Central memory CD8-positive, alpha-beta T cell (primary cell): ENCODE results near the gene CDCA4.
"Not testable (repeated sequence)": the region's sequence is repeated elsewhere in the genome, so short reads cannot be mapped to it uniquely, and the experiment has no call there.

Experiments used
- ATAC-seq: fragments of 150-1000 bp; cut with Tn5 transposase; replicated peaks from 2 replicates; pipeline ENCODE4 v1.10.0; 2022; ENCODE audit warnings: mild to moderate bottlenecking, moderate FRiP score, moderate number of reproducible peaks; ENCODE audit not compliant: poor library complexity, severe bottlenecking; ENCODE audit errors: extremely low read depth
- DNase-seq, 2 donors: peaks; one replicate each; pipeline ENCODE4 v3.0.0; 2021; ENCODE audit warnings: low spot score in 2 of 2
- H3K27ac Mint-ChIP-seq: one replicate; pipeline ENCODE4 v1.8.0; 2022; ENCODE audit warnings: low read depth, mild to moderate bottlenecking, moderate library complexity, mixed read lengths
- H3K27me3 Mint-ChIP-seq: one replicate; pipeline ENCODE4 v1.8.0; 2022; ENCODE audit warnings: mixed read lengths
- H3K36me3 Mint-ChIP-seq: one replicate; pipeline ENCODE4 v1.8.0; 2022; ENCODE audit warnings: mild to moderate bottlenecking, moderate library complexity, mixed read lengths; ENCODE audit not compliant: insufficient read depth
- H3K4me1 Mint-ChIP-seq: one replicate; pipeline ENCODE4 v1.8.0; 2022; ENCODE audit warnings: mixed read lengths
- H3K4me3 Mint-ChIP-seq: one replicate; pipeline ENCODE4 v1.8.0; 2022; ENCODE audit warnings: mild to moderate bottlenecking, moderate library complexity, mixed read lengths
- H3K9me3 Mint-ChIP-seq: one replicate; pipeline ENCODE4 v1.8.0; 2022; ENCODE audit warnings: mixed read lengths

The CDCA4 gene

DNA sequence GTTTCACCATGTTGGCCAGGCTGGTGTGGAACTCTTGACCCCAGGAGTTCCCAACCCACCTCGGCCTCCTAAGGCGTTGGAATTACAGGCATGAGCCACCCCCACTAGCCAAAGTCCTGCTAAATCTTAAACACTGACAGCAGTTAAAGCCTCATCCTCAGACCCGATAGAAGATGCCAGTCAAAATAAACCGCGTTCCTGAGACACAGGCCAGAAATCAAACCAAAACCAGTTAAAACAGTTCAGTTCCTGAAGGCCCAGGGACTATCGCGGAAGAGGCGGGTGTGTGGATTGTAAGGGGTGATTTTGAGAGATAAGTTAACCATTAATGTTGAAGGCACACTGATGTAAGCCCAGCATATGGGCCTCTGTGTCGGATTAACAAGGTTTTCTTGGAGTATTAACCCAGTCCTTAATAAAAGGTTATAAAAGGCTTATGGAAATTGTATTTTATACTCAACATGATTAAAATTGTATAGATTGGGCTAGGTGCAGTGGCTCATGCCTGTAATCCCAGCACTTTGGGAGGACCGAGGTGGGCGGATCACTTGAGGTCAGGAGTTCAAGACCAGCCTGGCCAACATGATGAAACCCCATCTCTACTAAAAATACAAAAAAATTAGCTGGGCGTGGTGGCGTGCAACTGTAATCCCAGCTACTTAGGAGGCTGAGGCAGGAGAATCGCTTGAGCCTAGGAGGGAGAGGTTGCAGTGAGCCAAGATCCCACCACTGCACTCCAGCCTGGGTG lies 18.7 kb upstream of the CDCA4 start:
- H3K27me3 Mint-ChIP-seq: peaks cover 3% of the 10 kb centered on the region
- no peak for DNase-seq
- ATAC-seq: no peak
- H3K27ac Mint-ChIP-seq: no peak overlapping the region
- peaks cover 2% of the 10 kb centered on the region for H3K4me1 Mint-ChIP-seq
- no peaks in the 10 kb centered on the region for H3K9me3 Mint-ChIP-seq
- H3K36me3 Mint-ChIP-seq: peaks cover 4% of the 10 kb centered on the region
- no peak overlapping the region for H3K4me3 Mint-ChIP-seq

DNA sequence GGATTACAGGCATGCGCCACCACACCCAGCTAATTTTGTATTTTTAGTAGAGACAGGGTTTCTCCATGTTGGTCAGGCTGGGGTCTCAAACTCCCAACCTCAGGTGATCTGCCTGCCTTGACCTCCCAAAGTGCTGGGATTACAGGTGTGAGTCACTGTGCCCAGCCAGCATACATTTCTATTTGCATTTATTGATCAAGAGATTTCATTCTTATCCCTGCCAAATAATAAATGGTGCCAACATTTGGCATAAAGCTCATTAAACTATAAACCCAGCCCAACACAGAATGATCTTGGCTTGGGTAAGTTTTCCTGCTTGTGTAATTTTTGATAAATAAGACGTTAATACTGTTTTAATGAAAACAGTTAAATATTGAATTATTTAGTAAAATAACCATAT lies 14.7 kb upstream of the CDCA4 start:
- DNase-seq, H3K9me3 Mint-ChIP-seq, H3K27ac Mint-ChIP-seq, H3K36me3 Mint-ChIP-seq, ATAC-seq, H3K27me3 Mint-ChIP-seq, H3K4me3 Mint-ChIP-seq: not testable (repeated sequence)
- H3K4me1 Mint-ChIP-seq: peaks cover 14% of the 10 kb centered on the region

DNA sequence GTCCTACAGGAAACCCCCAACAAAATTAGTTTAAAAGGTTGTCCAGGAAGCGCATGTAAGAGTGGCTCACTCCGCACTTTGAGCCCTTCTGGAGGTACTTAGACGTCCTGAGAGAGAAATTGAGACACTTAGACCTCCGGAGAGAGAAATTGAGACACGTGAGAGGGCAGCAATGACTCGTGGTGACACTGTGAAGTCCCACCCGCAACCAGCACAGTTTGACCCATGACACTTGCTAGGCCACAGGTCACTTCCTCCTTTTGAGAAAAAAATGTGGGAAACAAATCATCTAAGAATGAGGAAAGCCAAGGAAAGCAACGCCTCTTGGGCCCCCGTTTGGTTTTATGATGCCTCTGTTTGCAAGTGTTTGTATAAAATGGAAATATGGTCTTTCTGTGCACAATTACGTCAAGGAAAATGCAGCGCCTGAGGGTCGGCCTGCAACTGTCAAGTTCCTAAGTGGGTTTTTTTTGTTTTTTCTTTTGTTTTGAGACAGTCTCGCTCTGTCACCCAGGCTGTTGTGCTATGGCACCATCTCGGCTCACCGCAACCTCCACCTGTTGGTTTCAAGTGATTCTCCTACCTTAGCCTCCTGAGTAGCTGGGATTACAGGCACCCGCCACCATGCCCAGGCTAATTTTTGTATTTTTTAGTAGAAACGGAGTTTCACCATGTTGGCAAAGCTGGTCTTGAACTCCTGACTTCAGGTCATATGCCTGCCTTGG lies 13.6 kb upstream of the CDCA4 start:
- H3K27ac Mint-ChIP-seq: peak overlapping the region; percentile 96
- ATAC-seq (no peak), DNase-seq (no peak)
- peaks cover 14% of the 10 kb centered on the region for H3K4me1 Mint-ChIP-seq
- H3K4me3 Mint-ChIP-seq: peak overlapping the region; percentile 91
- no peaks in the 10 kb centered on the region for H3K27me3 Mint-ChIP-seq
- H3K9me3 Mint-ChIP-seq: no peaks in the 10 kb centered on the region
- H3K36me3 Mint-ChIP-seq: peaks cover 7% of the 10 kb centered on the region

DNA sequence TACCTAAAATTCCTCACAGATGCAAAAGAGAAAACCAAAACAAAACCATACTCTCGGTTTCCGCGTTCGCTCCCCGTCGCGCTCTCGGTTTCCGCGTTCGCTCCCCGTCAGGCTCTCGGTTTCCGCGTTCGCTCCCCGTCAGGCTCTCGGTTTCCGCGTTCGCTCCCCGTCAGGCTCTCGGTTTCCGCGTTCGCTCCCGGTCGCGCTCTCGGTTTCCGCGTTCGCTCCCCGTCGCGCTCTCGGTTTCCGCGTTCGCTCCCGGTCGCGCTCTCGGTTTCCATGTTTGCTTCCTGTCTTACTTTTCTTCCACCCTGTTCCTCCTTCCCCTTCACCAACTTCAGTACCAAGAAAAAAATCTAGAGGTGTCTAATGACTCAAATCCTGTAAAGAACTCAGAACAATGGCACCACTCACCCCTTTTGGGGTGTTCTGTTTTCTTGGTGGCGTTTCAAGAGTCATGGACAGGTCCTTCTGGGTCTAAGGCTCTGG lies 12.6 kb upstream of the CDCA4 start:
- Mint-ChIP-seq H3K4me3 (peak overlapping the region; percentile 91), H3K4me1 (peaks cover 14% of the 10 kb centered on the region), H3K27ac (peak overlapping the region; percentile 96)
- not testable (repeated sequence) for H3K36me3 Mint-ChIP-seq, H3K27me3 Mint-ChIP-seq, H3K9me3 Mint-ChIP-seq, DNase-seq
- peak; percentile 43 for ATAC-seq

DNA sequence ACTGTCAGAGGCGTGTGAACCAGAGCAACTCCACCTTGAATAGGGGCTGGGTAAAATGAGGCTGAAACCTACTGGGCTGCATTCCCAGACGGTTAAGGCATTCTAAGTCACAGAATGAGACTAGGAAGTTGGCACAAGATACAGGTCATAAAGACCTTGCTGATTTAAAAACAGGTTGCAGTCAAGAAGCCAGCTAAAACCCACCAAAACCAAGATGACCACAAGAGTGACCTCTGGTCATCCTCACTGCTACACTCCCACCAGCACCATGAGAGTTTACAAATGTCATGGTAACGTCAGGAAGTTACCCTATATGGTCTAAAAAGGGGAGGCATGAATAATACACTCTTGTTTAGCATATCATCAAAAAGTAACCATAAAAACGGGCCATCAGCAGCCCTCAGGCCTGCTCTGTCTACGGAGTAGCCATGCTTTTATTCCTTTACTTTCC lies 11.6 kb upstream of the CDCA4 start:
- not testable (repeated sequence) for H3K27ac Mint-ChIP-seq, DNase-seq, ATAC-seq, H3K9me3 Mint-ChIP-seq, H3K27me3 Mint-ChIP-seq, H3K36me3 Mint-ChIP-seq
- Mint-ChIP-seq H3K4me3 (peak overlapping the region; percentile 91), H3K4me1 (peaks cover 14% of the 10 kb centered on the region)

DNA sequence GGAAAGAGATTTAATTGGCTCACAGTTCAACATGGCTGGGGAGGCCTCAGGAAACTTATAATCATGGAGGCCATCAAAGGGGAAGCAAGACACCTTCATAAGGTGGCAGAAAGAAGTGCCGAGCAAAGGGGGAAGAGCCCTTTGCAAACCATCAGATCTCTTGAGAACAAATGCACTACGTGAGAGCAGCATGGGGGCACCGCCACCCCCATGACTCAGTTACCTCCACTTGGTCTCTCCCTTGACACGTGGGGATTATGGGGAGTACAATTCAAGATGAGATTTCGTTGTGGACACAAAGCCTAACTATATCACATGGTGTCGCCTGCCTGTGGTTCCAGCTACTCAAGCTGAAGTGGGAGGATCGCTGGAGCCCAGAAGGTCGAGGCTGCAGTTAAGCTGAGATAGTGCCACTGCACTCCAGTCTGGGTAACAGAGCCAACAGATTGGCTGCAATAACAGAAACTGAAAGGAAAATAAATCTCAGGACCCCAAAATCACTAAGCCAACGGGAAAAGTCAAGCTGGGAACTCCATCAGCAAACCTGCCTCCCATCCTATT lies 10.0 kb upstream of the CDCA4 start:
- Mint-ChIP-seq H3K27ac (no peak overlapping the region), H3K27me3 (no peaks in the 10 kb centered on the region), H3K4me1 (peaks cover 19% of the 10 kb centered on the region), H3K9me3 (no peaks in the 10 kb centered on the region), H3K36me3 (peaks cover 5% of the 10 kb centered on the region), H3K4me3 (no peak overlapping the region)
- DNase-seq (no peak), ATAC-seq (no peak)

DNA sequence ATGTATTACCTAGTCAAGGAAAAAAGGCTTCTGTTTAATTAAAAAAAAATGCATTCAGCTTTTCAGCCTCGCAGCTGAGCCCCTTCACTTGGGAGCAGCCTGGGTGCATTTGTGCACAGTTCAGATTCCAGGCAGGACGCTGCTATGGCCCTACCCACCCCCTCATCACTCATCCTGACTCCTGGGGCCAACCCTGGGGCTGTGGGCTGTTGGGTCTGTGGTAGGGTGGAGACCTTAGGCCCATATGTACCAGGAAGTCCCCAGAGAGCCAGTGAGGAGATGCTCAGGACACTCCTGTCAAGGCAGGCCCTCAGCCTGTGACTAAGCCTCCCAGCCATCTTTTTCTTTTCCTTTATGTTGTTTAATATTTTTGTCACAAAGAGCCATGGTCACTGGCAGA lies 9.3 kb upstream of the CDCA4 start:
- peaks cover 5% of the 10 kb centered on the region for H3K36me3 Mint-ChIP-seq
- no peak overlapping the region for H3K27ac Mint-ChIP-seq
- H3K4me3 Mint-ChIP-seq: no peak overlapping the region
- H3K4me1 Mint-ChIP-seq: peaks cover 21% of the 10 kb centered on the region
- no peaks in the 10 kb centered on the region for H3K27me3 Mint-ChIP-seq
- no peaks in the 10 kb centered on the region for H3K9me3 Mint-ChIP-seq
- DNase-seq (no peak), ATAC-seq (no peak)

DNA sequence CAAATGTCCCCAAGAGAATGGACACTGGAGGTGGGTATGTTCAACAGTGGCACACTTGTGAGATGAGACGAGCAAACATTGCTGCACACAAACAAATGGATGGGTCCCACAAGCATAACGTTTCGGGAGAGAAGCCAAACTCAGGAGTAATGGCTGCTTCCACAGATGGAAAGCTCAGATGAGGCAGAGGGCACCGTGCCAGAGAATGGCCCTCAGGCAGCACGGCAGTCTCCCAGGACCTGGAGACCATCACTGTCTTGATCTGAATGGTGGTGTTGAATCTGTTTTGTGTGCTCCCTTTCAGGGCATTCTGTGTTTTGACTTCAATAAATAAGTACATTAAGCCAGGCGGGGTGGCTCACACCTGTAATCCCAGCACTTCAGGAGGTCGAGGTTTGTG lies 8.5 kb upstream of the CDCA4 start:
- peaks cover 21% of the 10 kb centered on the region for H3K4me1 Mint-ChIP-seq
- no peaks in the 10 kb centered on the region for H3K9me3 Mint-ChIP-seq
- no peak for DNase-seq
- no peaks in the 10 kb centered on the region for H3K27me3 Mint-ChIP-seq
- no peak for ATAC-seq
- no peak overlapping the region for H3K27ac Mint-ChIP-seq
- peaks cover 6% of the 10 kb centered on the region for H3K36me3 Mint-ChIP-seq
- no peak overlapping the region for H3K4me3 Mint-ChIP-seq

DNA sequence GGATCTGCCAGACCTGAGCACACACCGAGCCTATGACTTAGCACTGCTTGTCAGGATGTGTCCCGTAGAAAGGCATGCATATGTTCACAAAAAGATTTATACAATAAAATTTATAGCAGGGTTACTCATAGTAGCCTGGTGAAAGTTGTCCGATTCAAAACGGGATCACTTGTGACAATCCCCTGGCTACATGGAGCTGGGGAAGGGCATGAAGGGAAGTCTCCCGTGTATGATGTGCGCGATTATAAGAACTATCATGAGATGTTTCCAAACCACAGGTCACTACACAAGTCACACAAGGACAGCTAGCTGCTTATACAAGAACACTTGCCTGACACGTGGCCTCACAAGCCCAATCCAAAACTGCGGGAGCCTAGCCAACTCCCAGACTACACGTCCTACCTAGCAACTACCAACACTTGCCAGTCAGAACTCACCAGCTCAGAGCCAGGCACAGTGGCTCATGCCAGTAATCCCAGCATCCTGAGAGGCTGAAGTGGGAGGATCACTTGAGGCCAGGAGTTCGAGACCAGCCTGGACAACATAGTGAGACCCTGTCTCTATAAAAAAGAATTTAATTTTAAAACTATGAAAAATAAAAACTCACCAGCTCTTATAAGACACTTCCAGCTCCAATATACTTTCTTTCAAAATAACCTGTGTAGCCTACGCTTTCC lies 7.5 kb upstream of the CDCA4 start:
- Mint-ChIP-seq H3K4me1 (peaks cover 12% of the 10 kb centered on the region), H3K27ac (no peak overlapping the region)
- no peak for ATAC-seq

DNA sequence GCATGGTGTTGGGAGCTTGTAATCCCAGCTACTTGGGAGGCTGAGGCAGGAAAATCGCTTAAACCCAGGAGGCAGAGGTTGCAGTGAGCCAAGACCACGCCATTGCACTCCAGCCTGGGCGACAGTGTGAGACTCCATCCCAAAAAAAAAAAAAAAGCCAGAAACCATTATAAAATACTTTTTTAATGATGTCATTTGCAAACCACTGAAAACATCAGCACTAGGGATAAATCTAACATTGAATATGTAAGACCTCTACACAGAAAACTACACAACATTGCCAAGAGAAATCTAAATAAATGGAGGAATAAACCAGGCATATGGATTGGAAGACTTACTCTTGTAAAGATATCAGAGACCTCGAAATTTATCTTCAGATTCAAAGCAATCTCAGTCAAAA lies 6.8 kb upstream of the CDCA4 start:
- H3K27ac Mint-ChIP-seq, H3K9me3 Mint-ChIP-seq, H3K36me3 Mint-ChIP-seq, DNase-seq, H3K4me1 Mint-ChIP-seq, H3K27me3 Mint-ChIP-seq, H3K4me3 Mint-ChIP-seq, ATAC-seq: not testable (repeated sequence)

More for the DNA sequence above, 7.5 kb upstream of the CDCA4 start:
- H3K9me3 Mint-ChIP-seq: no peaks in the 10 kb centered on the region
- no peaks in the 10 kb centered on the region for H3K27me3 Mint-ChIP-seq
- no peak overlapping the region for H3K4me3 Mint-ChIP-seq
- DNase-seq: no peak
- peaks cover 5% of the 10 kb centered on the region for H3K36me3 Mint-ChIP-seq

DNA sequence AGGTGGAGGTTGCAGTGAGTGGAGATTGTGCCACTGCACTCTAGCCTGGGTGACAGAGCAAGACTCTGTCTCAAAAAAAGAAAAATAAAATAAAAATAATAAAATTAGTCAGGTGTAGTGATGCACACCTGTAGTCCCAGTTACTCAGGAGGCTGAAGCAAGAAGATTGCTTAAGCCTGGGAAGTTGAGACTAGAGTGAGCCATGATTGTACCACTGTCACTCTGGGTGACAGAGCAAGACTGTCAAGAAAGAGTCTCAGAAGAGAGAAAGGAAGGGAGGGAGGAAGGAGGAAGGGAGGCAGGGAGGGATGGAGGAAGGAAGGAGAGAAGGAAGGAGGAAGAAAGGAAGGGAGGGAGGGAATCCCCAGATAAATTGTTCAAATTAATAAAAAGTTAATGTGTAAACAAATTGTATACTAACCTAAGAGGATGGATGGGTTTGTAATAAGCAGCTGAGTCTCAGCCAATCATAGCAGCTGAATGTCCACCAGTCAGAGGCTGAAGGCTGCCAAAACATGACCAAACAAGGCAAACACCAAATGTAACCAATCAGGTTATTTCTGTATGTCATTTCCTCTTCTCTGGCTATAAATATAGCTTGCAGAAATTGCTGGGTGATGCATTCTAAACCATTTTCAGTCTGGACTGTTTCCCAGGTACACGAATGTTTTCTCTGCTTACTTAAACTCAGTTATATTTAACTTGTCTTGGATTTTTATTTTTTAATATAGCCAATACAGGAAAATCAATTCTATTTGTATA lies 6.1 kb upstream of the CDCA4 start:
- peaks cover 5% of the 10 kb centered on the region for H3K36me3 Mint-ChIP-seq
- no peaks in the 10 kb centered on the region for H3K27me3 Mint-ChIP-seq
- no peaks in the 10 kb centered on the region for H3K9me3 Mint-ChIP-seq
- DNase-seq: no peak
- peaks cover 8% of the 10 kb centered on the region for H3K4me1 Mint-ChIP-seq
- H3K27ac Mint-ChIP-seq: peak overlapping the region; percentile 83
- H3K4me3 Mint-ChIP-seq: no peak overlapping the region
- no peak for ATAC-seq
